B cell (primary cell): ENCODE results near the gene CDK19. TPM values are rescaled to one million over a fixed set of nuclear protein-coding genes. Genes with fewer than 3 reads are reported as not detected.

Experiments used
- ATAC-seq: fragments of 200-7000 bp; cut with Tn5 transposase; one replicate; pipeline ENCODE4 v1.10.0; 2021; ENCODE audit warnings: low read depth, mild to moderate bottlenecking, moderate number of reproducible peaks, moderate library complexity
- CTCF ChIA-PET: fragments of 350-600 bp; sonication (Branson Sonifier 250); formaldehyde crosslinking; loops from one replicate; lab custom pipeline; 2021; ENCODE audit warnings: antibody characterized with exemption, inconsistent platforms; lab: Charles Lee
- POLR2A ChIA-PET: fragments of 350-600 bp; sonication (Branson Sonifier 250); formaldehyde crosslinking; loops from one replicate; lab custom pipeline; 2021; ENCODE audit warnings: antibody characterized with exemption; lab: Charles Lee
- DNase-seq: peaks from one replicate; pipeline ENCODE4 v3.0.0; 2013
- H2AFZ ChIP-seq: 2 replicates; pipeline ENCODE4 v1.6.1; 2012; ENCODE audit warnings: mild to moderate bottlenecking, low read depth, low read length; ENCODE audit not compliant: insufficient read depth, poor library complexity, severe bottlenecking
- H3K27ac ChIP-seq, 2 donors: 1 replicate in 1 of 2; 2 replicates in 1 of 2; pipeline ENCODE4 v1.5.1; 2012 to 2013; ENCODE audit warnings: low read length in 2 of 2, mild to moderate bottlenecking in 2 of 2, moderate library complexity in 1 of 2
- H3K27me3 ChIP-seq, 4 experiments: fragments of 200-600 bp in 1 of 4; sonication (generic) in 1 of 4; replicated peaks in 1 of 4; 1 replicate in 2 of 4; 2 replicates in 2 of 4; pipeline versions ENCODE4 v1.6.1 to v1.7.0; 2013 to 2016; ENCODE audit warnings: low read length in 3 of 4, mild to moderate bottlenecking in 2 of 4, mixed read lengths in 1 of 4, moderate library complexity in 1 of 4; ENCODE audit not compliant: insufficient read depth in 4 of 4, control insufficient read depth in 3 of 4; ENCODE audit errors: control extremely low read depth in 1 of 4
- H3K36me3 ChIP-seq, 2 experiments: replicated peaks in 1 of 2; 1 replicate in 1 of 2; 2 replicates in 1 of 2; pipeline versions ENCODE4 v1.6.1 to v1.7.1; 2013; ENCODE audit warnings: low read length in 1 of 2; ENCODE audit not compliant: insufficient read depth in 2 of 2, control insufficient read depth in 1 of 2; ENCODE audit errors: control extremely low read depth in 1 of 2, extremely low read depth in 1 of 2
- H3K4me1 ChIP-seq, 2 donors: fragments of 200-600 bp in 1 of 2; sonication (generic) in 1 of 2; 1 replicate in 1 of 2; 2 replicates in 1 of 2; pipeline versions ENCODE4 v1.5.1 to v1.6.1; 2013 to 2017; ENCODE audit warnings: low read length in 2 of 2; ENCODE audit not compliant: control insufficient read depth in 2 of 2, insufficient read depth in 2 of 2
- H3K4me2 ChIP-seq: replicated peaks from 2 replicates; pipeline ENCODE3; 2012; ENCODE audit warnings: mild to moderate bottlenecking, low read depth, low read length; ENCODE audit not compliant: poor library complexity, severe bottlenecking
- H3K4me3 ChIP-seq, 5 experiments: fragments of 200-600 bp in 1 of 5; sonication (generic) in 1 of 5; 1 replicate in 3 of 5; 2 replicates in 2 of 5; pipeline versions ENCODE4 v1.5.1 to v1.7.0; 2011 to 2016; ENCODE audit warnings: low read length in 4 of 5, mild to moderate bottlenecking in 4 of 5, low read depth in 2 of 5, control low read depth in 1 of 5, moderate library complexity in 1 of 5; ENCODE audit not compliant: insufficient read depth in 1 of 5; ENCODE audit errors: control extremely low read depth in 1 of 5, extremely low read depth in 1 of 5
- H3K79me2 ChIP-seq: fragments of 200-600 bp; sonication (generic); one replicate; pipeline ENCODE4 v1.6.0; 2016; ENCODE audit warnings: low read length; ENCODE audit not compliant: control insufficient read depth, insufficient read depth
- H3K9ac ChIP-seq: fragments of 200-600 bp; sonication (generic); 2 replicates; pipeline ENCODE4 v1.6.1; 2017; ENCODE audit warnings: mild to moderate bottlenecking, low read length, moderate library complexity
- H3K9me3 ChIP-seq, 3 donors: one replicate each; pipeline versions ENCODE4 v1.6.1 to v1.7.1; 2013; ENCODE audit warnings: low read length in 2 of 3; ENCODE audit not compliant: control insufficient read depth in 2 of 3, insufficient read depth in 1 of 3; ENCODE audit errors: control extremely low read depth in 1 of 3
- H4K20me1 ChIP-seq: 2 replicates; pipeline ENCODE4 v1.6.0; 2012; ENCODE audit warnings: mild to moderate bottlenecking, low read length; ENCODE audit not compliant: insufficient read depth, control insufficient read depth, poor library complexity, severe bottlenecking
- H3K27ac Mint-ChIP-seq: one replicate; pipeline ENCODE4 v1.8.0; 2021; ENCODE audit warnings: mixed read lengths
- H3K27me3 Mint-ChIP-seq: one replicate; pipeline ENCODE4 v1.8.0; 2021; ENCODE audit warnings: mixed read lengths
- H3K4me1 Mint-ChIP-seq: one replicate; pipeline ENCODE4 v1.8.0; 2021; ENCODE audit warnings: mixed read lengths
- H3K4me3 Mint-ChIP-seq: one replicate; pipeline ENCODE4 v1.8.0; 2021; ENCODE audit warnings: mixed read lengths
- H3K9me3 Mint-ChIP-seq: one replicate; pipeline ENCODE4 v1.8.0; 2022; ENCODE audit warnings: mixed read lengths; ENCODE audit not compliant: insufficient read depth
- CTCF ChIP-seq: fragments of 200-600 bp; IDR thresholded peaks from one replicate; pipeline ENCODE4 v1.8.0; 2022; ENCODE audit warnings: antibody characterized with exemption, mild to moderate bottlenecking
- EZH2 ChIP-seq: IDR thresholded peaks from 2 replicates; pipeline ENCODE4 v1.6.1; 2012; ENCODE audit warnings: borderline replicate concordance, low read depth, mild to moderate bottlenecking, moderate library complexity, low read length; ENCODE audit not compliant: insufficient read depth, poor library complexity, severe bottlenecking
- WGBS: methylation state at CpG from one replicate; pipeline ENCODE4 v1.1.5; 2013; ENCODE audit warnings: missing lambda C conversion rate; ENCODE audit not compliant: insufficient coverage; 5-methylcytosine and 5-hydroxymethylcytosine counted together
- intact Hi-C: fragments of 100-400 bp; cut with micrococcal nuclease; formaldehyde crosslinking; loops from one replicate; pipeline ENCODE4 v1.10.0; 2022
- polyA plus RNA-seq: library from polyadenylated mRNA; depleted of rRNA; stranded (reverse); fragments of >200 nt; gene quantifications from 2 replicates; pipeline ENCODE4 v1.2.3, GENCODE V29; 2012
- total RNA-seq, 2 donors: library from RNA; stranded (reverse); fragments of 120-200 nt in 1 of 2; gene quantifications; 1 replicate in 1 of 2; 2 replicates in 1 of 2; pipeline versions ENCODE4 v1.2.3 to v1.2.4, GENCODE V29; 2013 to 2022

Gene CDK19
- total and polyA plus RNA-seq, 2 donors (not counting 1 experiment from before 2014, with no cell fraction given), result 8.7 to 44.8 TPM

DNA sequence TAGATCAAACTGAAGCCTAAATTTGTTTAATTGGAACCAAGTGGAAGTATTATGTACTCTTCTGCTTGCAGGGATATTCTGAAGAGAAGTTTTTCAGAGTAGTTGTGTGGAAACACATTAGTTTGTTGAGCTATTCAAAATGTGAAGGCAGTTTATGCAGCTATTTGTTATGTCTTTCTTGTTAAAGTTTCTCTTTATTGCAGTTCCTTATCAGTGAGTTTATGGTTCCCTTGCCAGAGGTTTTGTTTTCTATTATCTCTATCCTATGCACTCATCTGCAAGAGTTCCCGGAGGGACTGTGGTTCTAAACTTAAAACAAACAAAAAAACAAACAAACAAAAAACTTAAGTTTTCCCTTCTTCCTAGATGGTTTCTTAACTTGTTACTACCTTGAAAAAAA lies 195.2 kb downstream of the CDK19 start:
- DNase-seq, result no peak
- Mint-ChIP-seq H3K27me3 (no peaks in the 10 kb centered on the region), H3K4me3 (no peak overlapping the region), H3K4me1 (peaks cover 9% of the 10 kb centered on the region), H3K27ac (no peak overlapping the region), H3K9me3 (no peaks in the 10 kb centered on the region)
- Histone ChIP-seq H3K27ac (no peak overlapping the region), H3K9ac (no peak overlapping the region), H2AFZ (no peak overlapping the region), H3K27me3 (no peaks in the 10 kb centered on the region), H3K4me3 (no peak overlapping the region), H3K4me1 (peaks cover 2 to 4% of the 10 kb centered on the region in 2 donors), H3K4me2 (no peak overlapping the region), H4K20me1 (no peaks in the 10 kb centered on the region), H3K79me2 (no peaks in the 10 kb centered on the region), H3K9me3 (no peaks in the 10 kb centered on the region), H3K36me3 (peaks cover 10 to 45% of the 10 kb centered on the region in 2 experiments)
- ChIA-PET CTCF (no interaction called here), POLR2A (no interaction called here)
- intact Hi-C loops, result no loop called here
- ATAC-seq, result no peak
- no CpG with 5 or more reads among the region's 1 CpG for whole genome bisulfite sequencing
- TF ChIP-seq EZH2 (no peak), CTCF (no peak)

DNA sequence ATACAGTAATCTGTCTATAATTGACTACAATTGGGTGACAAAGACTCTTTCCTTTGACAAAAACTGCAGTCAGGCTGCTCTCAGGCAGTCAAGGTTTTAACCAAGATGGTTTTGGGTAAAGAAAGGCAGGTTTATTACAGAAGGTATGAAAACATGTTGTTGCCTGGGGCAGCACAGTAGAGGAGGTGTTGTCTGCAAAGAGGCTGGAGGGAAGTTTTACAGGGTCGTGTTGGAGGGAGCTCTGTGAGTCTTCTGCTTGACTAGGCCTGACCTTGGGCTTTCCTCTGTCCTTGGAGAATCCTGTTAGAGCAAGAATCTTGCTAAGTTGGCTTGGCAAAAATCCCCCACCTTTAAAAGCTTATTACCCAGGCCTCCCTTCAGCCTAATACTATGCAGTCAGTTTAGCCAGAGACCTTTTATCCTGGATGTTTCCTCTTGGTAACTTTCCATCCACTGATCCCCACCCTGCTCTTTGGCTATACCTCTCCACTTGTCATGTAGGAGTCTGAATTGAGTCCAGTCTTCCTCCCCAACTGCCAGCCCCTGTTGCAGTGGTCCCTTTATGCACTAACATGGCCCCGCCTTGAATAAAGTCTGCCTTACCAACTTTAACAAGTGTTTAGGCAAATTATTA lies 195.9 kb downstream of the CDK19 start:
- WGBS, result 50% methylated on average over 1 of the region's 2 CpGs
- Mint-ChIP-seq H3K9me3 (no peaks in the 10 kb centered on the region), H3K27ac (no peak overlapping the region), H3K27me3 (no peaks in the 10 kb centered on the region), H3K4me3 (no peak overlapping the region), H3K4me1 (peaks cover 9% of the 10 kb centered on the region)
- no peak overlapping the region for H3K4me3 ChIP-seq
- ChIA-PET CTCF (interaction anchor here (0.8 to 1.4 kb wide), 2 partner anchors 60 to 255 kb away, joined by 3 read pairs; partner anchors contain the start of gene AMD1), POLR2A (no interaction called here)
- peaks cover 8 to 46% of the 10 kb centered on the region in 2 experiments for H3K36me3 ChIP-seq
- H3K9me3 ChIP-seq, result no peaks in the 10 kb centered on the region
- H3K27me3 ChIP-seq, result no peaks in the 10 kb centered on the region
- no peaks in the 10 kb centered on the region for H3K79me2 ChIP-seq
- ATAC-seq, result no peak
- no peak overlapping the region for H2AFZ ChIP-seq
- peaks cover 2 to 4% of the 10 kb centered on the region in 2 donors for H3K4me1 ChIP-seq
- no peak overlapping the region for H3K9ac ChIP-seq
- no peak for TF ChIP-seq EZH2
- TF ChIP-seq CTCF, result no peak
- H4K20me1 ChIP-seq, result no peaks in the 10 kb centered on the region
- no peak for DNase-seq
- H3K27ac ChIP-seq, result no peak overlapping the region
- H3K4me2 ChIP-seq, result no peak overlapping the region
- intact Hi-C loops, result no loop called here
